Type B pancreatic cell (in vitro differentiated cells): ENCODE results near the gene DOCK2. TPM values are rescaled to one million over a fixed set of nuclear protein-coding genes. Genes with fewer than 3 reads are reported as not detected.
"Not testable (repeated sequence)": the region's sequence is repeated elsewhere in the genome, so short reads cannot be mapped to it uniquely, and the experiment has no call there.

Experiments used
- DNase-seq: peaks from one replicate; pipeline ENCODE4 v3.0.0; 2021; ENCODE audit warnings: mixed read lengths; ENCODE audit not compliant: unreplicated experiment; ENCODE audit errors: extremely low spot score
- H3K27ac Mint-ChIP-seq: 2 replicates; pipeline ENCODE4 v1.8.0; 2021; ENCODE audit warnings: mild to moderate bottlenecking, mixed read lengths
- H3K27me3 Mint-ChIP-seq: 2 replicates; pipeline ENCODE4 v1.8.0; 2021; ENCODE audit warnings: mixed read lengths
- H3K36me3 Mint-ChIP-seq: 2 replicates; pipeline ENCODE4 v1.8.0; 2021; ENCODE audit warnings: mixed read lengths
- H3K4me1 Mint-ChIP-seq: one replicate; pipeline ENCODE4 v1.8.0; 2021; ENCODE audit warnings: mixed read lengths; ENCODE audit not compliant: unreplicated experiment
- H3K4me3 Mint-ChIP-seq: 2 replicates; pipeline ENCODE4 v1.8.0; 2021; ENCODE audit warnings: mild to moderate bottlenecking, mixed read lengths
- H3K9me3 Mint-ChIP-seq: 2 replicates; pipeline ENCODE4 v1.8.0; 2021; ENCODE audit warnings: mixed read lengths
- CTCF ChIP-seq: fragments of 200-600 bp; sonication (generic); conservative IDR thresholded peaks from 2 replicates; pipeline ENCODE4 v1.5.0; 2021; ENCODE audit warnings: antibody characterized with exemption, mild to moderate bottlenecking
- total RNA-seq: library from RNA; stranded (reverse); gene quantifications from 2 replicates; pipeline ENCODE4 v1.2.1, GENCODE V29; 2021; ENCODE audit warnings: low replicate concordance

DOCK2 gene
- total RNA-seq, 1 donor from 2014 or later = 0.82 TPM

GRCh38 chr5:169827769-169828168 is 190.7 kb downstream of the DOCK2 start:
- no peak for TF ChIP-seq CTCF
- H3K27ac Mint-ChIP-seq = no peak overlapping the region
- no peaks in the 10 kb centered on the region for H3K36me3 Mint-ChIP-seq
- H3K4me1 Mint-ChIP-seq = no peaks in the 10 kb centered on the region
- peaks cover 25% of the 10 kb centered on the region for H3K27me3 Mint-ChIP-seq
- DNase-seq = no peak
- peaks cover 4% of the 10 kb centered on the region for H3K9me3 Mint-ChIP-seq
- no peak overlapping the region for H3K4me3 Mint-ChIP-seq

- H3K27me3 Mint-ChIP-seq = peaks cover 20% of the 10 kb centered on the region
- DNase-seq = no peak
- no peak overlapping the region for H3K4me3 Mint-ChIP-seq
- no peak for TF ChIP-seq CTCF
- no peaks in the 10 kb centered on the region for H3K36me3 Mint-ChIP-seq
- no peak overlapping the region for H3K27ac Mint-ChIP-seq
- peaks cover 4% of the 10 kb centered on the region for H3K9me3 Mint-ChIP-seq
- H3K4me1 Mint-ChIP-seq = no peaks in the 10 kb centered on the region
Measured at GRCh38 chr5:169828385-169828784, 191.3 kb downstream of the DOCK2 start.

GRCh38 chr5:169831331-169831730 is 194.3 kb downstream of the DOCK2 start:
- DNase-seq = no peak
- Mint-ChIP-seq H3K4me3 (no peak overlapping the region), H3K36me3 (no peaks in the 10 kb centered on the region), H3K9me3 (peaks cover 4% of the 10 kb centered on the region), H3K27ac (no peak overlapping the region), H3K4me1 (no peaks in the 10 kb centered on the region), H3K27me3 (peaks cover 13% of the 10 kb centered on the region)
- no peak for TF ChIP-seq CTCF

GRCh38 chr5:169832304-169832703 is 195.2 kb downstream of the DOCK2 start:
- Mint-ChIP-seq H3K4me3 (no peak overlapping the region), H3K27ac (no peak overlapping the region), H3K9me3 (peaks cover 4% of the 10 kb centered on the region), H3K4me1 (no peaks in the 10 kb centered on the region), H3K36me3 (no peaks in the 10 kb centered on the region), H3K27me3 (peaks cover 6% of the 10 kb centered on the region)
- TF ChIP-seq CTCF = no peak
- DNase-seq = no peak

GRCh38 chr5:169832845-169833244 is 195.8 kb downstream of the DOCK2 start:
- no peak overlapping the region for H3K27ac Mint-ChIP-seq
- TF ChIP-seq CTCF = no peak

GRCh38 chr5:169833681-169834292 is 196.7 kb downstream of the DOCK2 start:
- not testable (repeated sequence) for H3K9me3 Mint-ChIP-seq, H3K36me3 Mint-ChIP-seq, DNase-seq, H3K4me3 Mint-ChIP-seq, H3K27me3 Mint-ChIP-seq, H3K27ac Mint-ChIP-seq, H3K4me1 Mint-ChIP-seq

More at GRCh38 chr5:169832845-169833244, 195.8 kb downstream of the DOCK2 start:
- Mint-ChIP-seq H3K9me3 (peaks cover 4% of the 10 kb centered on the region), H3K27me3 (peaks cover 4% of the 10 kb centered on the region), H3K4me3 (no peak overlapping the region), H3K36me3 (no peaks in the 10 kb centered on the region), H3K4me1 (peaks cover 2% of the 10 kb centered on the region)
- DNase-seq = no peak

- not testable (repeated sequence) for H3K27ac Mint-ChIP-seq, H3K27me3 Mint-ChIP-seq, H3K4me1 Mint-ChIP-seq, DNase-seq, H3K9me3 Mint-ChIP-seq, H3K36me3 Mint-ChIP-seq, H3K4me3 Mint-ChIP-seq
Measured at GRCh38 chr5:169834540-169834939, 197.5 kb downstream of the DOCK2 start.
